ENCODE measurements around the gene ARL16.

The ARL16 gene

DNA sequence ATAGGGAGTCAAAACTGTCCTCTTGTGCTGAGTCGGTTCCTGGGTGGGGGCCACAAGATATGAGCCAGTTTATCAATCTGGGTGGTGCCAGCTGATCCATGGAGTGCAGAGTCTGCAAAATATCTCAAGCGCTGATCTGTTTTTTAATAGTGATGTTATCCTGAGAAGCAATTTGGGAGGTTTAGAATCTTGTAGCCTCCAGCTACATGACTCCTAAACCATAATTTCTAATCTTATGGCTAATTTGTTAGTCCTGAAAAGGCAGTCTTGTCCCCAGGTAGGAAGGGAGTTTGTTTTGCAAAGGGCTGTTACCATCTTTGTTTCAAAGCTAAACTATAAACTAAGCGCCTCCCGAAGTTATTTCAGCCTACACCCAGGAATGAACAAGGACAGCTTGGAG, 44.9 kb downstream of the ARL16 start:
- DNase-seq, result no peak

DNA sequence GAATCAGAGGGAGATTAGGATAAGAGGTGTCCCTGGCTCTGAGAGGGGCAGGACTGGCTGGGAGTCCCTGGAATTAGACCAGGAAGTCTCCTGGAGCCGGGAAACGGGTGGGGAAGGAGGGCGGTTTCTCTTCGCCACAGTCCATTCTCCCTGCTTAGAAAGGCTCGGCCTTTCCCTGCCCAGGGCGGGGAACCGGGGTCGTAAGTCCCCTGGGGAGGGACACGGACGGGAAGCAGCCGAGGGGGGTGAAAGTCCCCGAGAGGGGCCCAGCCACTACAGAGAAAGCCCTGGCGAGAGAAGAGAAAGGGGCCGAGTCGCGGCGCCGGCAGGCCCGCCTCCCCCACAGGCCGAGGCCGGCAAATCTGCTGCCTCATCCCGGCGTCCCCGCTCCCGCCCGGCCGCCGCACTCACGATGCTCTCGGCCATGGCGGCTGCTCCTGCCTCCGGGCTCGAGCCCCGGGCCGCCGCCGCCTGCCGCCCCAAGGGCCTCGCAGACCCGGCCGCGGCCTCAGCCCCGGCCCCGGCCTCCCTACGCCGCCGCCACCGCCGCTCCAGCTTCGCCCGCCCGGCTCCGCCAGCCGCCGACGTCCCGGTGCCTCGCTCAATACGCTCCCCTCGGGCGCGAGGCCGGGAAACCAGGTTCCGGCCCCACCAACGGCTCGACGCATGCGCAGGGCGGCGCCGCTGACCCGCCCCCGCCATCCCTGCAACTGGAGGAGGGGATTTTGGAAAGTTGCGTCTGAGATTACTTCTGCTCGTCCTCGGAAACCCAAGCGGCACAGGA, 46.9 kb downstream of the ARL16 start, which contains the start of the genes NPLOC4 and TSPAN10:
TSS of gene NPLOC4 (minus strand) at position 608 of the 784 bp plus-strand sequence. CDS start at position 426, 182 bp downstream.
TSS of gene TSPAN10 (plus strand) at position 692 of the 784 bp plus-strand sequence. CDS start 5,217 bp downstream, outside the sequence.
- peak; percentile 62 for DNase-seq

DNA sequence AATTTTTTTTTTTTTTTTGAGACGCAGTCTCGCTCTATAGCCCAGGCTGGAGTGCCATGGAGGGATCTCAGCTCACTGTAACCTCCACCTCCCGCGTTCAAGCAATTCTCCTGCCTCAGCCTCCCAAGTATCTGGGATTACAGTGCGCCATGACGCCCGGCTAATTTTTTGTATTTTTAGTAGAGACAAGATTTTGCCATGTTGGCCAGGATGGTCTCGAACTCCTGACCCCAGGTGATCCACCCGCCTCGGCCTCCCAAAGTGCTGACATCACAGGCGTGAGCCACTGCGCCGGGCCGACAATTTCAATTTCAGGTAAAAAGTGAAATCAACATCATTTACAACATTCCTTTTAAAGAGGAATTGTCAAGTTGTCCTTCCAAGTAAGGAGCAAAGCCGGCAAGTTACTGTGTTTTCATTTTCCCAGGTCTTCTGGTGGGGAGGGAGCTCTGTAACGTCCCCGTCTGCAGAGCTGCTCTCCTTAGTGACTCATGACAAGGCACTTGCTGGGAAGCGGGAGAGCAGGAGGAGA, 47.6 kb downstream of the ARL16 start:
- no peak for DNase-seq

DNA sequence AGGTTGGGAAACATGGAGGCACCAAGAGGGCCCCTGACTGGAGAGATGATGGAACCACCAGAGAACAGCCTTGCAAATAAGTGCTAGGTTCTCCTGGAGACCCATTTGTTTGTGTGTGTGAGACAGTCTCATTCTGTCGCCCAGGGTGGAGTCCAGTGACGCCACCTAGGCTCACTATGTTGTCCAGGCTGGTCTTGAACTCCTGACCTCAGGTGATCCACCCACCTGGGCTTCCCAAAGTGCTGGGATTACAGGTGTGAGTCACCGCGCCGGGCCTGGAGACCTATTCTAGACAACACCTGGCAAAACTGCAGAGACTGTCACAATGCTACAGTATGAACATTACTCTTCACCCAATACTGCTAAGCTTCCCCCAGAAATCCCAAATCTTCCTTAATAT, 48.2 kb downstream of the ARL16 start:
- DNase-seq, result no peak

DNA sequence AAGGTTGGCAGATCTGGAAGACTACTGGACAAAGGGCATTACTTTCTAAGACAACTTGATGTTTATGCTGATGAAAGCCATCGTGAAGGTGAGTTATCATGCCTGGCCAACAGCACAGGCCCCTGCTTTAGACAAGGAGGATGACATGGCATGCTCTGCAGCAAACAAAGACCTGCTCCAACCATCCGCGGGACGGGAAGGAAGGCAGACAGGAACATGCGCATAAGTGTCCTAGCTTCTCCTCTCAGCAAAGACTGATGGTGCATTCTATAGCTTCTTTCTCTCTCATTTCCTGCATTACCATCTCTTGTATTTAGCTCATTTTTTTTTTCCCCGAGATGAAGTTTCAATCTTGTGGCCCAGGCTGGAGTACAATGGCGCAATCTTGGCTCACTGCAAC, 52.1 kb downstream of the ARL16 start:
- DNase-seq, result no peak
